ENCODE results near the gene RBM10.

The RBM10 gene

GRCh38 chrX:47200385-47201150 lies 55.5 kb downstream of the RBM10 start:
- Histone ChIP-seq H3K9me3 (replicated peaks in 1 of 2; ENCODE audit: control insufficient read depth in 2 of 2, insufficient read depth in 1 of 2, low read depth in 1 of 2, low read length in 2 of 2) (no peaks in the 10 kb centered on the region), H2BK5ac (ENCODE audit: low read length) (no peak overlapping the region), H2BK120ac (ENCODE audit: low read depth, low read length) (no peak overlapping the region), H3K14ac (ENCODE audit: low read length) (no peak overlapping the region), H3K4me2 (ENCODE audit: insufficient read depth, low read length, poor library complexity, severe bottlenecking) (no peak overlapping the region), H2AFZ (ENCODE audit: low read length) (no peak overlapping the region), H2BK12ac (ENCODE audit: low read length) (no peak overlapping the region), H4K91ac (ENCODE audit: low read depth, low read length, poor library complexity) (no peak overlapping the region), H2BK15ac (ENCODE audit: low read length) (no peak overlapping the region), H2AK5ac (ENCODE audit: low read depth, low read length) (no peak overlapping the region), H3K23ac (ENCODE audit: low read depth, low read length, poor library complexity) (no peak overlapping the region), H3K4me3 (ENCODE audit: low read length in 2 of 2) (no peak overlapping the region), H3K9ac (ENCODE audit: low read depth, low read length, poor library complexity) (no peak overlapping the region), H3K79me1 (ENCODE audit: low read depth, low read length) (peaks cover 9% of the 10 kb centered on the region), H3K36me3 (replicated peaks in 1 of 2; ENCODE audit: control insufficient read depth in 2 of 2, insufficient read depth in 2 of 2, low read length in 2 of 2) (peaks cover 53 to 99% of the 10 kb centered on the region in 2 donors), H4K8ac (ENCODE audit: low read depth, low read length) (no peak overlapping the region), H3K27ac (replicated peaks; ENCODE audit: low read length) (no peak overlapping the region), H3K27me3 (ENCODE audit: control insufficient read depth in 3 of 3, insufficient read depth in 3 of 3, low read depth in 1 of 3, low read length in 3 of 3) (no peaks in the 10 kb centered on the region), H3K4ac (ENCODE audit: low read length) (no peak overlapping the region), H3K4me1 (ENCODE audit: control insufficient read depth in 2 of 2, insufficient read depth in 1 of 2, low read depth in 1 of 2, low read length in 2 of 2) (peaks cover 11 to 22% of the 10 kb centered on the region in 2 donors), H3K18ac (ENCODE audit: low read length) (no peak overlapping the region)
- no CpG with 5 or more reads among the region's 9 CpGs for WGBS, 2 donors (ENCODE audit: extremely low coverage in 2 of 2, insufficient read length in 2 of 2, insufficient replicate concordance in 1 of 2)
- no peak for DNase-seq (ENCODE audit: low spot score)

DNA sequence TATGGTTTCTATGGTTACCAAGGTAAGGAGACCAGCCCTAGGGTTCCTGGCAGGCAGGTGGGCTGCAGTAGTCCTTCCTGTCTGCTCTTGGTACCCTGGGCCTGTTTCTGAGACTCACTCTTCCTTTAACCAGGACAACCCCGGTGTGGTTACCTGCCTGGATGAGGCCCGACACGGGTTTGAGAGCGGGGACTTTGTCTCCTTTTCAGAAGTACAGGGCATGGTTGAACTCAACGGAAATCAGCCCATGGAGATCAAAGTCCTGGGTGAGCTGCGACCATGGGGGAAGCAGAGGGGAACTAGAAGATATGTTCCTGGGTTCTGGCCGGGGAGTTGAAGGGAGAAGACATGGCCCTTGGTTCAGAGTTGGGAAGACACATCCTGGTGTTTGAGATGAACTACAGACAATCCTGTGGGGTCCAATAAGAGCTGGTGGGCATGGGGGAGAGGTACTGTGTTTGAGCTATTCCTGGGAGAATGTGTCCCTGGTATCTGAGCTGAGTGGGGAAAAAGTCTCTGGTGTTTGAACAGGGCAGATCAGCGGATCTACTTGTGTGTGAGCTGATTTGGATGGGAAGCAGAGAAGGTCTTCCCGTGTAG lies 56.4 kb downstream of the RBM10 start:
- Histone ChIP-seq H2AFZ (ENCODE audit: low read length) (no peak overlapping the region), H3K18ac (ENCODE audit: low read length) (no peak overlapping the region), H2BK120ac (ENCODE audit: low read depth, low read length) (no peak overlapping the region), H3K4me2 (ENCODE audit: insufficient read depth, low read length, poor library complexity, severe bottlenecking) (no peak overlapping the region), H3K4me1 (ENCODE audit: control insufficient read depth in 2 of 2, insufficient read depth in 1 of 2, low read depth in 1 of 2, low read length in 2 of 2) (peaks cover 3 to 13% of the 10 kb centered on the region in 2 donors), H3K4me3 (ENCODE audit: low read length in 2 of 2) (no peak overlapping the region), H2BK15ac (ENCODE audit: low read length) (no peak overlapping the region), H4K8ac (ENCODE audit: low read depth, low read length) (no peak overlapping the region), H4K91ac (ENCODE audit: low read depth, low read length, poor library complexity) (no peak overlapping the region), H3K36me3 (replicated peaks in 1 of 2; ENCODE audit: control insufficient read depth in 2 of 2, insufficient read depth in 2 of 2, low read length in 2 of 2) (peaks cover 59 to 99% of the 10 kb centered on the region in 2 donors), H3K27ac (replicated peaks; ENCODE audit: low read length) (no peak overlapping the region), H2BK12ac (ENCODE audit: low read length) (no peak overlapping the region), H3K4ac (ENCODE audit: low read length) (no peak overlapping the region), H3K14ac (ENCODE audit: low read length) (no peak overlapping the region), H2BK5ac (ENCODE audit: low read length) (no peak overlapping the region), H3K9ac (ENCODE audit: low read depth, low read length, poor library complexity) (no peak overlapping the region), H3K9me3 (replicated peaks in 1 of 2; ENCODE audit: control insufficient read depth in 2 of 2, insufficient read depth in 1 of 2, low read depth in 1 of 2, low read length in 2 of 2) (no peaks in the 10 kb centered on the region), H2AK5ac (ENCODE audit: low read depth, low read length) (no peak overlapping the region), H3K27me3 (ENCODE audit: control insufficient read depth in 3 of 3, insufficient read depth in 3 of 3, low read depth in 1 of 3, low read length in 3 of 3) (no peaks in the 10 kb centered on the region), H3K23ac (ENCODE audit: low read depth, low read length, poor library complexity) (no peak overlapping the region), H3K79me1 (ENCODE audit: low read depth, low read length) (peaks cover 9% of the 10 kb centered on the region)
- no peak for DNase-seq (ENCODE audit: low spot score)
- WGBS, 2 donors (ENCODE audit: extremely low coverage in 2 of 2, insufficient read length in 2 of 2, insufficient replicate concordance in 1 of 2) = no CpG with 5 or more reads among the region's 9 CpGs

DNA sequence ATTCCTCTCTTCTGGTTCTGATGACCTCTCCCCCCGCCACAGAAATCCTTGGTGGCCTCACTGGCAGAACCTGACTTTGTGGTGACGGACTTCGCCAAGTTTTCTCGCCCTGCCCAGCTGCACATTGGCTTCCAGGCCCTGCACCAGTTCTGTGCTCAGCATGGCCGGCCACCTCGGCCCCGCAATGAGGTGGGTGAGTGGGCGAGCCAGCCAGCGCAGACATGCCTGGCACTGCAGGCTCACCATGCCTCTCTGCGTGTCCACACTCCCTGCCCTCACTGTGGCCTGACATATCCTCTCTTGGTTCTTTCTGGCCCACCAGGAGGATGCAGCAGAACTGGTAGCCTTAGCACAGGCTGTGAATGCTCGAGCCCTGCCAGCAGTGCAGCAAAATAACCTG lies 57.3 kb downstream of the RBM10 start:
- Histone ChIP-seq H2BK12ac (ENCODE audit: low read length) (no peak overlapping the region), H3K79me1 (ENCODE audit: low read depth, low read length) (peaks cover 9% of the 10 kb centered on the region), H3K9ac (ENCODE audit: low read depth, low read length, poor library complexity) (no peak overlapping the region), H2BK120ac (ENCODE audit: low read depth, low read length) (no peak overlapping the region), H4K91ac (ENCODE audit: low read depth, low read length, poor library complexity) (no peak overlapping the region), H3K14ac (ENCODE audit: low read length) (no peak overlapping the region), H3K4me1 (ENCODE audit: control insufficient read depth in 2 of 2, insufficient read depth in 1 of 2, low read depth in 1 of 2, low read length in 2 of 2) (peaks cover 0 to 7% of the 10 kb centered on the region in 2 donors), H3K27ac (replicated peaks; ENCODE audit: low read length) (no peak overlapping the region), H3K4me2 (ENCODE audit: insufficient read depth, low read length, poor library complexity, severe bottlenecking) (no peak overlapping the region), H2AK5ac (ENCODE audit: low read depth, low read length) (no peak overlapping the region), H3K9me3 (replicated peaks in 1 of 2; ENCODE audit: control insufficient read depth in 2 of 2, insufficient read depth in 1 of 2, low read depth in 1 of 2, low read length in 2 of 2) (no peaks in the 10 kb centered on the region), H3K36me3 (replicated peaks in 1 of 2; ENCODE audit: control insufficient read depth in 2 of 2, insufficient read depth in 2 of 2, low read length in 2 of 2) (peaks cover 62 to 99% of the 10 kb centered on the region in 2 donors), H3K18ac (ENCODE audit: low read length) (no peak overlapping the region), H3K27me3 (ENCODE audit: control insufficient read depth in 3 of 3, insufficient read depth in 3 of 3, low read depth in 1 of 3, low read length in 3 of 3) (no peaks in the 10 kb centered on the region), H3K23ac (ENCODE audit: low read depth, low read length, poor library complexity) (no peak overlapping the region), H2BK5ac (ENCODE audit: low read length) (no peak overlapping the region), H2BK15ac (ENCODE audit: low read length) (no peak overlapping the region), H4K8ac (ENCODE audit: low read depth, low read length) (no peak overlapping the region), H2AFZ (ENCODE audit: low read length) (no peak overlapping the region), H3K4ac (ENCODE audit: low read length) (no peak overlapping the region), H3K4me3 (ENCODE audit: low read length in 2 of 2) (no peak overlapping the region)
- DNase-seq (ENCODE audit: low spot score) = no peak
- WGBS, 2 donors (ENCODE audit: extremely low coverage in 2 of 2, insufficient read length in 2 of 2, insufficient replicate concordance in 1 of 2) = no CpG with 5 or more reads among the region's 11 CpGs

DNA sequence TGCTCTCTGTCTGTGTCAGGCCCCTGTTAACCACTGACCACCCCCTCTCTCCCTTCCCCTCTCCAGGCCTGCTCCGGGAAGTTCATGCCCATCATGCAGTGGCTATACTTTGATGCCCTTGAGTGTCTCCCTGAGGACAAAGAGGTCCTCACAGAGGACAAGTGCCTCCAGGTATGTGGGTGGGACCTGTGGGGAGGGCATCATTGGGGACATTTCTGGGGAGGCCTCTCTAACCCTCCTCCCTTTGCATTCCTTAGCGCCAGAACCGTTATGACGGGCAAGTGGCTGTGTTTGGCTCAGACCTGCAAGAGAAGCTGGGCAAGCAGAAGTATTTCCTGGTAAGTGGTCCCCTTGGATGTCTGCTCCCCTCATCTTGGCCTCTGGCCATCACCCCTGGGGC lies 57.9 kb downstream of the RBM10 start:
- H3K79me1 ChIP-seq (ENCODE audit: low read depth, low read length) = peaks cover 9% of the 10 kb centered on the region
- H3K9ac ChIP-seq (ENCODE audit: low read depth, low read length, poor library complexity) = no peak overlapping the region
- no peak overlapping the region for H2BK120ac ChIP-seq (ENCODE audit: low read depth, low read length)
- H2AFZ ChIP-seq (ENCODE audit: low read length) = no peak overlapping the region
- H3K4me1 ChIP-seq (ENCODE audit: control insufficient read depth in 2 of 2, insufficient read depth in 1 of 2, low read depth in 1 of 2, low read length in 2 of 2) = peaks cover 0 to 3% of the 10 kb centered on the region in 2 donors
- H4K8ac ChIP-seq (ENCODE audit: low read depth, low read length) = no peak overlapping the region
- no peak overlapping the region for H4K91ac ChIP-seq (ENCODE audit: low read depth, low read length, poor library complexity)
- no peak overlapping the region for H2BK15ac ChIP-seq (ENCODE audit: low read length)
- H3K27ac ChIP-seq (replicated peaks; ENCODE audit: low read length) = no peak overlapping the region
- no peak for DNase-seq (ENCODE audit: low spot score)
- no peak overlapping the region for H3K4me2 ChIP-seq (ENCODE audit: insufficient read depth, low read length, poor library complexity, severe bottlenecking)
- H3K4ac ChIP-seq (ENCODE audit: low read length) = no peak overlapping the region
- H3K9me3 ChIP-seq (replicated peaks in 1 of 2; ENCODE audit: control insufficient read depth in 2 of 2, insufficient read depth in 1 of 2, low read depth in 1 of 2, low read length in 2 of 2) = no peaks in the 10 kb centered on the region
- peaks cover 67 to 99% of the 10 kb centered on the region in 2 donors for H3K36me3 ChIP-seq (replicated peaks in 1 of 2; ENCODE audit: control insufficient read depth in 2 of 2, insufficient read depth in 2 of 2, low read length in 2 of 2)
- WGBS, 2 donors (ENCODE audit: extremely low coverage in 2 of 2, insufficient read length in 2 of 2, insufficient replicate concordance in 1 of 2) = no CpG with 5 or more reads among the region's 4 CpGs
- no peak overlapping the region for H2AK5ac ChIP-seq (ENCODE audit: low read depth, low read length)
- no peak overlapping the region for H3K14ac ChIP-seq (ENCODE audit: low read length)
- no peak overlapping the region for H3K4me3 ChIP-seq (ENCODE audit: low read length in 2 of 2)
- no peak overlapping the region for H3K23ac ChIP-seq (ENCODE audit: low read depth, low read length, poor library complexity)
- H2BK12ac ChIP-seq (ENCODE audit: low read length) = no peak overlapping the region
- H3K18ac ChIP-seq (ENCODE audit: low read length) = no peak overlapping the region
- no peak overlapping the region for H2BK5ac ChIP-seq (ENCODE audit: low read length)
- no peaks in the 10 kb centered on the region for H3K27me3 ChIP-seq (ENCODE audit: control insufficient read depth in 3 of 3, insufficient read depth in 3 of 3, low read depth in 1 of 3, low read length in 3 of 3)

All from neuronal stem cell (in vitro differentiated cells).